Measurements from ENCODE around the gene DDAH1.

DNA sequence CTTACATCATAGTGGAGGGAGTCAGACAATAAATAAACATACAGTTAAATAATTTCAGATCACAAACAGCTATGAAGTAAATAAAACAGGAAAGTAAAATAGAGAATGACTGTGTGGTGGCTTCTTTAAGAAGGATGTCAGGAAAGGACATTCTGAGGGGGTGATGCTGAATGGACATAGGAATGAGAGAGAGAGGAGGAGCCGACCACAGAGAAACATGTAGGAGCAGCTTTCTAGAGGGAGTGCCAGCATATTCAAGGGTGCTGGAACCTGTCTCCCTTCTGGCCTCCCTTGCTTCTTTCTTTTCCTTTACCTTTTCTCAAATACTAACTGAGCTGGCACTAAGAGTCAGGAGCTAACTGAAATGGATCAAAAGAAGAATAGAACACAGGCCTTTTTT lies 168.0 kb downstream of the DDAH1 start:
- TF ChIP-seq, protein P1, sequence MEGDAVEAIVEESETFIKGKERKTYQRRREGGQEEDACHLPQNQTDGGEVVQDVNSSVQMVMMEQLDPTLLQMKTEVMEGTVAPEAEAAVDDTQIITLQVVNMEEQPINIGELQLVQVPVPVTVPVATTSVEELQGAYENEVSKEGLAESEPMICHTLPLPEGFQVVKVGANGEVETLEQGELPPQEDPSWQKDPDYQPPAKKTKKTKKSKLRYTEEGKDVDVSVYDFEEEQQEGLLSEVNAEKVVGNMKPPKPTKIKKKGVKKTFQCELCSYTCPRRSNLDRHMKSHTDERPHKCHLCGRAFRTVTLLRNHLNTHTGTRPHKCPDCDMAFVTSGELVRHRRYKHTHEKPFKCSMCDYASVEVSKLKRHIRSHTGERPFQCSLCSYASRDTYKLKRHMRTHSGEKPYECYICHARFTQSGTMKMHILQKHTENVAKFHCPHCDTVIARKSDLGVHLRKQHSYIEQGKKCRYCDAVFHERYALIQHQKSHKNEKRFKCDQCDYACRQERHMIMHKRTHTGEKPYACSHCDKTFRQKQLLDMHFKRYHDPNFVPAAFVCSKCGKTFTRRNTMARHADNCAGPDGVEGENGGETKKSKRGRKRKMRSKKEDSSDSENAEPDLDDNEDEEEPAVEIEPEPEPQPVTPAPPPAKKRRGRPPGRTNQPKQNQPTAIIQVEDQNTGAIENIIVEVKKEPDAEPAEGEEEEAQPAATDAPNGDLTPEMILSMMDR (IDR thresholded peaks at IDR 0.05) = no peak
- no peak for TF ChIP-seq POLR2A (IDR thresholded peaks at IDR 0.05)

Data from heart left ventricle (tissue), 13 donors.